LNCAP (cell line): ENCODE results near the gene UNK.

Experiments used
- TF ChIP-seq, protein P1 (sequence below): fragments of 450-650 bp; IDR thresholded peaks from 2 replicates; pipeline ENCODE4 v1.5.1; 2017; ENCODE audit warnings: mild to moderate bottlenecking

UNK gene

DNA sequence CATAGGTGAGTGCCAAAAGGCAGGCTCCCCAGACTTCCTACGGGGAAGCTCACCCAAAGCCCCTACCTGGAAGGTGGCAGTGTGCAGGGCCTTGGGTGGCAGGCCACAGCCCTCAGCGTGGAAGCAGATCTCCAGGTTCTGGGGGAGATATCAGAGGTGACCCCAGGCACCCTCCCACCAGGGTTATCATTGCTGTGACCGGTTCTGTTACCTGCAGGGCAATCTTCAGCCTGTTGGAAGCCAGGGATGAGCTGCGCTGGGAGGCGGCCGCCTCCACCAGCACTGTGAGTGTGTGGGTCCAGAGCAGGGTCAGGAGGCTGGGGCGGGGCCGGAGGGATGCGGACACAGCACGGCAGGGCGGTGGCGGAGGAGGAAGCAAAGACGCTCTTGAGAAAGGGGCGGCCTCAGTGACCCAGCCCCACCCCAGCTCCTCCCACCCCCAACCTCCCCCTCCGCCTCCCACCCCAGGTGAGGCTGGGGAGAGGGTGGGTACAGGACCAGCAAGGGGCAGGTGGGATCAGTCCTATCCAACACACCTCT lies 46.5 kb downstream of the UNK start:
- TF ChIP-seq, protein P1, sequence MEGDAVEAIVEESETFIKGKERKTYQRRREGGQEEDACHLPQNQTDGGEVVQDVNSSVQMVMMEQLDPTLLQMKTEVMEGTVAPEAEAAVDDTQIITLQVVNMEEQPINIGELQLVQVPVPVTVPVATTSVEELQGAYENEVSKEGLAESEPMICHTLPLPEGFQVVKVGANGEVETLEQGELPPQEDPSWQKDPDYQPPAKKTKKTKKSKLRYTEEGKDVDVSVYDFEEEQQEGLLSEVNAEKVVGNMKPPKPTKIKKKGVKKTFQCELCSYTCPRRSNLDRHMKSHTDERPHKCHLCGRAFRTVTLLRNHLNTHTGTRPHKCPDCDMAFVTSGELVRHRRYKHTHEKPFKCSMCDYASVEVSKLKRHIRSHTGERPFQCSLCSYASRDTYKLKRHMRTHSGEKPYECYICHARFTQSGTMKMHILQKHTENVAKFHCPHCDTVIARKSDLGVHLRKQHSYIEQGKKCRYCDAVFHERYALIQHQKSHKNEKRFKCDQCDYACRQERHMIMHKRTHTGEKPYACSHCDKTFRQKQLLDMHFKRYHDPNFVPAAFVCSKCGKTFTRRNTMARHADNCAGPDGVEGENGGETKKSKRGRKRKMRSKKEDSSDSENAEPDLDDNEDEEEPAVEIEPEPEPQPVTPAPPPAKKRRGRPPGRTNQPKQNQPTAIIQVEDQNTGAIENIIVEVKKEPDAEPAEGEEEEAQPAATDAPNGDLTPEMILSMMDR = no peak

DNA sequence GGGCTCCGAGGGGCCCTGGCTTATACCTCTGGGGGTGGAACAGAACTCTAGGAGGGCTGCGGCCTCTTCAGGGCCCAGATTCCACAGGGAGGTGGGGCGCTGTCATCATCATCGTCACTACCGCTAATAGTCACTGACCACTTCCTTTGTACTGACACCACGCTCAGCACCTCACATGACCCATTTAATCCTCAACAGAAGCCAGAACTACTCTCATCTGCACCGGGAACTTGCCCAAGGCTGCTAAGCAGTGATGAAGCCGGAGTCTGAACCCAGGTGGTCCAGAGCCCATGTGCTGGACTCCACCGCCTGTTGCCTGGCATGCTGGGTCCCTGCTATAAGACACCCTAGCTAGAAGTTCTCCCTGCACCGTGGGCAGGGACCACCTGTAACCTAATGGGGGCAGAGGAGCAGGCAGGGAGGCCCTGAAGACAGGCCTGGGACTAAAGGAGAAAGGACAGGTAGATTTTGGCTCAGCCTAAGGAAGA lies 47.6 kb downstream of the UNK start:
- TF ChIP-seq, protein P1 = no peak

- TF ChIP-seq, protein P1 = no peak
Measured at GRCh38 chr17:75832652-75833400, 48.2 kb downstream of the UNK start.

- TF ChIP-seq, protein P1 = no peak
Measured at GRCh38 chr17:75834279-75834920, 49.8 kb downstream of the UNK start.

GRCh38 chr17:75834928-75835653 lies 50.5 kb downstream of the UNK start:
- TF ChIP-seq, protein P1 = no peak

- TF ChIP-seq, protein P1 = no peak
Measured at GRCh38 chr17:75835654-75835987, 51.0 kb downstream of the UNK start.

GRCh38 chr17:75836605-75837004 lies 52.0 kb downstream of the UNK start:
- TF ChIP-seq, protein P1 = no peak
